Dedifferentiated amniotic fluid mesenchymal stem cell (primary cell): Measurements from ENCODE around the gene PAIP2.
"Not testable (repeated sequence)": the region's sequence is repeated elsewhere in the genome, so short reads cannot be mapped to it uniquely, and the experiment has no call there.

Experiments used
- DNase-seq: peaks from one replicate; pipeline ENCODE4 v3.0.0-alpha.2; 2016; ENCODE audit errors: extremely low spot score

The PAIP2 gene

GRCh38 chr5:139315056-139315615 lies 26.5 kb upstream of the PAIP2 start:
- no peak for DNase-seq

DNA sequence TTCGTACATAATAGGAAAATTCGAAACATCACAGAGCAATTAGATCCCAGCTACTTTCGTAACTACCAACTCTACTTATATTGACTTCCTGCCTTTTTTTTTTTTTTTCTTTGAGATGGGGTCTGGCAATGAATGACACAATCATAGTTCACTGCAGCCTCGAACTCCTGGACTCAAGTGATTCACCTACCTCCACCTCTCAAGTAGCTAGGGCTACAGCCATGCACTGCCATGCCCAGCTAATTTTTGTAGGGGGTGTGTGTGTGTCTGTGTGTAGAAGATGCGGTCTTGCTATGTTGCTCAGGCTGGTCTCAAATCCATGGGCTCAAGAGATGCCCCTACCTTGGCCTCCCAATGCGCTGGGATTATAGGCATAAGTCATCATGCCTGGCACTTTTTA lies 5.8 kb upstream of the PAIP2 start:
- DNase-seq: no peak

GRCh38 chr5:139340051-139340450 lies 1.6 kb upstream of the PAIP2 start:
- no peak for DNase-seq

DNA sequence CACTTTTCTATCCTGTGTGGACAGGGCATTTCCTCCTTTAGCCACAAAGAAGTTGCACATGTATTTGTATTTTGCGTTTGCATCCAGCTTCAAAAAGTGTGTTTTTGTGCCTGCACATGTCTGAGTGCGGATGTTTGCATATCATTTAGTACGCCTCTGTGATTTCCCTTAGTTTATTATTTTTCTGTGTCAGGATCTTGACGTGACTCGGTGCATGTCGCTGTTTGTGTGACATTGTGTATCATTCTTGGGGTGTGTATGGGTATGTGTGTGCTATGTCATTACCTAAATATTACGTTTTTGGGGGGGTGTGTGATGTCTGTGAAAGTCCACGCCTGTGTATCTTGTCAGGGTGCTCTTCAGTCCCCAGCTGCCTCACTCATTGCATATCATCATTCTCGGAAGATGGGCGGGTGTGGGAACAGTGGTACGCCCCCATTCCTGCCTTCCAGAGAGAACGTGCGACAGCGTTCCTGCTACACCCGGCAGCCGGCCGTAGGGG lies 416 bp upstream of the PAIP2 start:
- DNase-seq: no peak

- no peak for DNase-seq
Observed at GRCh38 chr5:139342423-139342723, 719 bp downstream of the PAIP2 start.

- DNase-seq: no peak
Observed at GRCh38 chr5:139343476-139343875, 1.8 kb downstream of the PAIP2 start.

DNA sequence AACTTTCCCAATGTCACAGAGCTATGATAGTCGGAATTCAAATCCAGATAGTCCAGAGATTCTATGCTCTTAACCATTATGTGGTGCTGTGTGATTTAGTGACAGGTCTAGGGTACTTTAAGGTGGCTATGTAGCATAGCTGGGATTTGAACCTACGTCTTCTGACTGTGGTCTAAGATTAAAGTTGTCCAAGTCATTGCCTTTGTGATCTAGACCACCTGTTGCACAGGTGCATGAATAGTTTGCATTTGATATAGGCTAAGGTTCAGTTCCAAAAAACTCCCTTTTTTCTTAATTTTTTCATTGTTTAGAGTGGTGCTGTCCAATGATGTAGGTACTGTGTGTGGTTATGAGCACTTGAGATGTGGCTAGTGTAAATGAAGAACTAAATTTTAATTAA lies 2.5 kb downstream of the PAIP2 start:
- DNase-seq: no peak

GRCh38 chr5:139345442-139345841 lies 3.8 kb downstream of the PAIP2 start:
- not testable (repeated sequence) for DNase-seq

GRCh38 chr5:139347863-139348262 lies 6.2 kb downstream of the PAIP2 start:
- not testable (repeated sequence) for DNase-seq

DNA sequence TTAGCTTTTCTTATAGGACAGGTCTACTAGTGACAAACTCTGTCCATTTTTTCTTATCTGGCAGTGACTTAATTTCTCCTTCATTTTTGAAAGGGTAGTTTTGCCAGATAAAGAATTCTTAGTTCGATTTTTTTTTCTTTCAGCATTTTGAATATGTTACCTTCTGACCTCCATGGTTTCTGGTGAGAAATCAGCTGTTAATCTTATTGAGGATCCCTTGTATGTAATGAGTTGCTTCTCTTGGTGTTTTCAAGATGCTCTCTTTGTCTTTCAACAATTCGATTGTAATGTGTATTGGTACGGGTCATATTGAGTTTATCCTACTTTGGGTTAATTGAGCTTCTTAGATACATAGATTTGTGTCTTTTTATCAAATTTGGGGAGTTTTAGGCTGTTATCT lies 12.5 kb downstream of the PAIP2 start:
- DNase-seq: no peak

GRCh38 chr5:139355900-139356299 lies 14.2 kb downstream of the PAIP2 start:
- not testable (repeated sequence) for DNase-seq

DNA sequence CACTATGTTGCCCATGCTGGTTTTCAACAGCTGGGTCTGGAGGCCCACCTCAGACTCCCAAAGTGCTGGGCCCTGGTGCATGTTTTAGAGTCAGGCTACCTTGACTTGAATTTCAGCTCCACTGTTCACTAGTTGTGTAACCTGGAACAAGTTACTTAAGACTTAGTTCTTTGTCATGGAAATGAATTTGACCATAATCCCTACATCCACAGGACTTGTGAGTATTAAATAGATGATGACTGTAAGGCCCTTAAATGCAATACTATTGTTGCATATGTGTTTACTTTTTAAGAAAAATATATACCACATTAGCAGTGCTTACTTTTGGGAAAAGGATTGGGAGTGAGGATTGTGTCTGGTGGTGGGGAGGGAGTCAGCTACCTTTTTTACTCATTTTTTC lies 16.4 kb downstream of the PAIP2 start:
- no peak for DNase-seq

DNA sequence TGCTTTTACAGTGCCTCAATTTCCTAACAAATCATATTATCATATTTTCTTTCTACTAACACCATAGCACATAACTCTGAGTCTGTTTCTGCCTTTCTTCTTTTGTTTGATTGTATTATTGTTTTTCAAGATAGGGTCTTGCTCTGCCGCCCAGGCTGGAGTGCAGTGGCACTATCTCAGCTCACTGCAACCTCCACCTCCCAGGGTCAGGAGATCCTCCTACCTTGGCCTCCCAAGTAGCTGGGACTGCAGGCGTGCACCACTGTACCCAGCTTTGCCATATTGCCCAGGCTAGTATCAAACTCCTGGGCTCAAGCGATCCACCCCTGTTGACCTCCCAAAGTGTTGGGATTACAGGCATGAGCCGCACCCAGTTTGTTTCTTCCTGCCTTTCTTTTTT lies 18.7 kb downstream of the PAIP2 start:
- DNase-seq: no peak

- no peak for DNase-seq
Observed at GRCh38 chr5:139361835-139362429, 20.3 kb downstream of the PAIP2 start.

DNA sequence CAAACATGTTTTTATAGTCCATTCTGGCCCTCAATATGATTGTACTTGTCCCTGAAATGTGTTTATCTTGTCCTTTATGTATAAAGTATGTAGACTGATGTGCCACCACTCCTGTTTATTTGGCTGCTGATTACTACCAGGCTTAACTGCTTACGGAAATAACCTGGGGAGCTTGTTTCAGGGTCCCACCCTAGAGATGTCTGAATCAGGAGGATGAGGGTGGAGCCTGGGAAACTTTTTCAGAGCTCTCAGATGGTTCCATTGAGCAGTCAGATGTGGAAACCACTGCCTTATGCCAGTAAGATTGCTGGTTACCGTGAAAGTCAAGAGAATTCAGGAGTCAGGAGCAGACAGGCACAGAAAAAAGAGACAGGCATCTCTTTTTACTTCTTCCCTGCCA lies 22.3 kb downstream of the PAIP2 start:
- DNase-seq: no peak

- DNase-seq: no peak
Observed at GRCh38 chr5:139364466-139364865, 22.8 kb downstream of the PAIP2 start.

GRCh38 chr5:139368613-139369012 lies 27.0 kb downstream of the PAIP2 start:
- no peak for DNase-seq

- DNase-seq: peak; percentile 91
Observed at GRCh38 chr5:139369181-139369580, 27.5 kb downstream of the PAIP2 start.

- DNase-seq: no peak
Observed at GRCh38 chr5:139371482-139372435, 30.1 kb downstream of the PAIP2 start.

- DNase-seq: no peak
Observed at GRCh38 chr5:139374909-139375308, 33.3 kb downstream of the PAIP2 start.

GRCh38 chr5:139376364-139376763 lies 34.7 kb downstream of the PAIP2 start:
- no peak for DNase-seq

- no peak for DNase-seq
Observed at GRCh38 chr5:139377226-139377625, 35.6 kb downstream of the PAIP2 start.
